ENCODE measurements around the gene GP9. TPM values are rescaled to one million over a fixed set of nuclear protein-coding genes. Genes with fewer than 3 reads are reported as not detected.
A peak's percentile ranks its signal among the peaks of the same experiment; 100 is the strongest.

GP9 gene
- total and polyA plus RNA-seq, 2 donors from 2014 or later, result 0.49 TPM; not detected in 1

- no peak overlapping the region for H3K9ac ChIP-seq (ENCODE audit: low read length in 3 of 3)
- H3K9me3 ChIP-seq (ENCODE audit: control insufficient read depth in 2 of 3, insufficient read depth in 1 of 3, low read length in 3 of 3), result no peaks in the 10 kb centered on the region
- FAIRE-seq (no peak), DNase-seq (peak in 4 of 5 donors; percentile 59 to 92 (median 76))
- peak overlapping the region; percentile 47 to 51 for H3K27ac ChIP-seq (ENCODE audit: low read depth in 2 of 2, low read length in 2 of 2)
- H3K27me3 ChIP-seq (ENCODE audit: control insufficient read depth, insufficient read depth, low read length), result no peaks in the 10 kb centered on the region
- H3K36me3 ChIP-seq (ENCODE audit: control insufficient read depth in 2 of 3, insufficient read depth in 3 of 3, low read length in 3 of 3), result no peaks in the 10 kb centered on the region
- no peak for TF ChIP-seq CTCF (IDR thresholded peaks at IDR 0.05; ENCODE audit: borderline replicate concordance, extremely low read depth, insufficient read depth)
- H3K4me3 ChIP-seq (ENCODE audit: low read length in 3 of 3), result no peak overlapping the region
- intact Hi-C loops (cut with DNase I), result no loop called here
- peaks cover 0 to 8% (median 5%) of the 10 kb centered on the region in 3 donors for H3K4me1 ChIP-seq (ENCODE audit: control insufficient read depth in 2 of 3, insufficient read depth in 2 of 3, low read depth in 1 of 3, low read length in 3 of 3)
Observed at GRCh38 chr3:129022114-129023007, 38.2 kb upstream of the GP9 start.

- Histone ChIP-seq H3K9ac (ENCODE audit: low read length in 3 of 3) (no peak overlapping the region), H3K27me3 (ENCODE audit: control insufficient read depth, insufficient read depth, low read length) (no peaks in the 10 kb centered on the region), H3K36me3 (ENCODE audit: control insufficient read depth in 2 of 3, insufficient read depth in 3 of 3, low read length in 3 of 3) (no peaks in the 10 kb centered on the region), H3K27ac (ENCODE audit: low read depth in 2 of 2, low read length in 2 of 2) (peak overlapping the region in 1 of 2 donors; percentile 47), H3K4me3 (ENCODE audit: low read length in 3 of 3) (no peak overlapping the region), H3K9me3 (ENCODE audit: control insufficient read depth in 2 of 3, insufficient read depth in 1 of 3, low read length in 3 of 3) (no peaks in the 10 kb centered on the region), H3K4me1 (ENCODE audit: control insufficient read depth in 2 of 3, insufficient read depth in 2 of 3, low read depth in 1 of 3, low read length in 3 of 3) (peaks cover 0 to 8% (median 5%) of the 10 kb centered on the region in 3 donors)
- DNase-seq, result no peak
- intact Hi-C loops (cut with DNase I), result no loop called here
- no peak for FAIRE-seq
- TF ChIP-seq CTCF (IDR thresholded peaks at IDR 0.05; ENCODE audit: borderline replicate concordance, extremely low read depth, insufficient read depth), result no peak
Observed at GRCh38 chr3:129023008-129023358, 37.6 kb upstream of the GP9 start.

GRCh38 chr3:129023909-129024308, 36.7 kb upstream of the GP9 start:
- intact Hi-C loops (cut with DNase I), result no loop called here
- DNase-seq, result no peak
- Histone ChIP-seq H3K9ac (ENCODE audit: low read length in 3 of 3) (no peak overlapping the region), H3K27me3 (ENCODE audit: control insufficient read depth, insufficient read depth, low read length) (no peaks in the 10 kb centered on the region), H3K4me1 (ENCODE audit: control insufficient read depth in 2 of 3, insufficient read depth in 2 of 3, low read depth in 1 of 3, low read length in 3 of 3) (peaks cover 0 to 8% (median 5%) of the 10 kb centered on the region in 3 donors), H3K36me3 (ENCODE audit: control insufficient read depth in 2 of 3, insufficient read depth in 3 of 3, low read length in 3 of 3) (no peaks in the 10 kb centered on the region), H3K4me3 (ENCODE audit: low read length in 3 of 3) (no peak overlapping the region), H3K27ac (ENCODE audit: low read depth in 2 of 2, low read length in 2 of 2) (no peak overlapping the region), H3K9me3 (ENCODE audit: control insufficient read depth in 2 of 3, insufficient read depth in 1 of 3, low read length in 3 of 3) (no peaks in the 10 kb centered on the region)
- FAIRE-seq, result no peak
- TF ChIP-seq CTCF (IDR thresholded peaks at IDR 0.05; ENCODE audit: borderline replicate concordance, extremely low read depth, insufficient read depth), result peak; percentile 18

Data from kidney (tissue), 14 donors.